Measurements from ENCODE around the gene CHRNA1.

- TF ChIP-seq GATA3 (IDR thresholded peaks at IDR 0.05; ENCODE audit: low read depth, low read length), result no peak
- no peak for TF ChIP-seq GATA2 (IDR thresholded peaks at IDR 0.05; ENCODE audit: low read depth, low read length)
These were observed 23.4 kb upstream of the CHRNA1 start for GRCh38 chr2:174787487-174788205.

All from SH-SY5Y (cell line).